GM12878 (cell line): ENCODE results near the gene GPR153. TPM values are rescaled to one million over a fixed set of nuclear protein-coding genes. Genes with fewer than 3 reads are reported as not detected.
A peak's percentile ranks its signal among the peaks of the same experiment; 100 is the strongest.

Experiments
- BCLAF1 ChIP-seq: fragments of 450-650 bp; IDR thresholded peaks from 2 replicates; pipeline ENCODE4 v1.6.1; 2017; ENCODE audit warnings: antibody characterized with exemption, mild to moderate bottlenecking, moderate library complexity
- CHD1 ChIP-seq: IDR thresholded peaks from 2 replicates; pipeline ENCODE4 v1.6.1; 2012; ENCODE audit warnings: low read depth, low read length, improper control_type of control experiment
- CREM ChIP-seq: IDR thresholded peaks from 2 replicates; pipeline ENCODE4 v1.6.1; 2014; ENCODE audit warnings: antibody characterized with exemption, low read depth
- FOS ChIP-seq: IDR thresholded peaks from 3 replicates; pipeline ENCODE4 v1.6.1; 2011; ENCODE audit warnings: borderline replicate concordance; ENCODE audit not compliant: insufficient read length; ENCODE audit errors: extremely low read depth
- IRF3 ChIP-seq: fragments of 450-650 bp; IDR thresholded peaks from 2 replicates; pipeline ENCODE4 v1.6.1; 2014; ENCODE audit warnings: mild to moderate bottlenecking
- JUNB ChIP-seq: IDR thresholded peaks from 2 replicates; pipeline ENCODE4 v1.6.1; 2016; ENCODE audit warnings: antibody characterized with exemption, mild to moderate bottlenecking
- KDM1A ChIP-seq: fragments of 200-600 bp; sonication (generic); IDR thresholded peaks from 2 replicates; pipeline ENCODE4 v1.6.1; 2016; ENCODE audit warnings: borderline replicate concordance
- NBN ChIP-seq: fragments of 450-650 bp; IDR thresholded peaks from 2 replicates; pipeline ENCODE4 v1.6.1; 2016
- NFYA ChIP-seq: IDR thresholded peaks from 2 replicates; pipeline ENCODE4 v1.6.1; 2011; ENCODE audit warnings: low read depth, mild to moderate bottlenecking, low read length, improper control_type of control experiment, borderline replicate concordance
- NKRF ChIP-seq: fragments of 450-650 bp; conservative IDR thresholded peaks from 2 replicates; pipeline ENCODE4 v1.6.1; 2017; ENCODE audit warnings: mild to moderate bottlenecking, moderate library complexity
- NR2C1 ChIP-seq: fragments of 450-650 bp; IDR thresholded peaks from 2 replicates; pipeline ENCODE4 v1.6.1; 2017; ENCODE audit warnings: antibody characterized with exemption, mild to moderate bottlenecking, moderate library complexity
- NRF1 ChIP-seq: conservative IDR thresholded peaks from 2 replicates; pipeline ENCODE4 v1.6.1; 2011; ENCODE audit warnings: mild to moderate bottlenecking, low read depth, low read length, improper control_type of control experiment
- PAX8 ChIP-seq: fragments of 450-650 bp; IDR thresholded peaks from 2 replicates; pipeline ENCODE4 v1.6.1; 2017; ENCODE audit warnings: mild to moderate bottlenecking, moderate library complexity
- POLR2AphosphoS5 ChIP-seq: IDR thresholded peaks from 2 replicates; pipeline ENCODE4 v1.6.1; 2011; ENCODE audit warnings: mild to moderate bottlenecking, low read length, inconsistent platforms
- RCOR1 ChIP-seq: conservative IDR thresholded peaks from 2 replicates; pipeline ENCODE4 v1.6.1; 2012; ENCODE audit warnings: low read depth, low read length, improper control_type of control experiment
- SKIL ChIP-seq: fragments of 450-650 bp; IDR thresholded peaks from 2 replicates; pipeline ENCODE4 v1.6.1; 2017; ENCODE audit warnings: mild to moderate bottlenecking, low read depth, inconsistent platforms; ENCODE audit not compliant: poor library complexity, severe bottlenecking
- SREBF2 ChIP-seq: IDR thresholded peaks from 2 replicates; pipeline ENCODE4 v1.6.1; 2012; ENCODE audit warnings: mild to moderate bottlenecking, low read length
- STAT3 ChIP-seq: IDR thresholded peaks from 2 replicates; pipeline ENCODE4 v1.6.1; 2011; ENCODE audit warnings: low read depth, low read length, improper control_type of control experiment
- SUPT20H ChIP-seq: IDR thresholded peaks from 2 replicates; pipeline ENCODE4 v1.6.1; 2011; ENCODE audit warnings: low read depth, mild to moderate bottlenecking, low read length, moderate library complexity, borderline replicate concordance; ENCODE audit not compliant: control insufficient read depth
- USF1 ChIP-seq: IDR thresholded peaks from 2 replicates; pipeline ENCODE4 v1.6.1; 2011; ENCODE audit warnings: borderline replicate concordance, low read depth, mild to moderate bottlenecking, moderate library complexity, mixed read lengths, low read length; ENCODE audit not compliant: insufficient read depth; ENCODE audit errors: extremely low read length
- ZNF207 ChIP-seq: fragments of 450-650 bp; IDR thresholded peaks from 2 replicates; pipeline ENCODE4 v1.6.1; 2014; ENCODE audit warnings: antibody characterized with exemption, mild to moderate bottlenecking, borderline replicate concordance
- polyA plus RNA-seq, 11 experiments: library from polyadenylated mRNA; depleted of rRNA in 4 of 11; unstranded in 6 of 11; stranded (reverse) in 5 of 11; fragments of >200 nt; fragmentation: Nextera tagmentation in 4 of 11; fragmentation: Illumina TruSeq in 1 of 11; extraction: Ambion mirVana in 4 of 11; extraction: Trizol in 1 of 11; gene quantifications; 1 replicate in 1 of 11; 2 replicates in 10 of 11; pipeline versions ENCODE4 v1.2.1 to v1.2.3, GENCODE V29; 2011 to 2016; ENCODE audit warnings: inconsistent platforms in 2 of 11, missing spikeins in 2 of 11, low read depth in 1 of 11
- total RNA-seq, 4 experiments: library from RNA; depleted of rRNA in 3 of 4; stranded (reverse); fragments of >200 nt in 3 of 4; fragmentation: Illumina TruSeq in 1 of 4; extraction: Trizol in 1 of 4; gene quantifications; 2 replicates each; pipeline versions ENCODE4 v1.2.1 to v1.2.3, GENCODE V29; 2013 to 2021

The GPR153 gene
- total and polyA plus RNA-seq, 10 of the 15 experiments (the other 5 are each of a cell fraction or from before 2014, with no cell fraction given) = 0.04 to 2.2 (median 0.54) TPM

GRCh38 chr1:6199298-6200187 lies 61.4 kb downstream of the GPR153 start, which contains the start of gene RPL22 (continued):
- TF ChIP-seq RCOR1 = no peak
- no peak for TF ChIP-seq SUPT20H
- TF ChIP-seq NR2C1 = peak; percentile 59
- no peak for TF ChIP-seq FOS
- TF ChIP-seq CREM = peak; percentile 81
- TF ChIP-seq SKIL = peak; percentile 98
- no peak for TF ChIP-seq STAT3
- TF ChIP-seq NKRF = peak; percentile 94; the same call in 1 of the 2 replicates
- TF ChIP-seq NRF1 = peak; percentile 48
- TF ChIP-seq PAX8 = 0 out of 2 replicates have a peak, but pooled peaks have one; percentile 53
- 0 out of 2 replicates have a peak, but pooled peaks have one; percentile 5 for TF ChIP-seq IRF3
- no peak; the same call in 1 of the 2 replicates for TF ChIP-seq JUNB
- TF ChIP-seq ZNF207 = peak; percentile 81
- TF ChIP-seq KDM1A = no peak
- no peak for TF ChIP-seq SREBF2
- TF ChIP-seq NBN = peak; percentile 88
- TF ChIP-seq POLR2AphosphoS5 = peak; percentile 93
- peak; percentile 98 for TF ChIP-seq CHD1
- TF ChIP-seq BCLAF1 = peak; percentile 89
- TF ChIP-seq NFYA = no peak
- peak; percentile 72 for TF ChIP-seq USF1
